NCI-H510A treated with DMSO at 0.1 percent for 48 hours (cell line): ENCODE results near the gene PCNA.

Source experiments
- DNase-seq: peaks from one replicate; lab custom pipeline; 2025; lab: John Stamatoyannopoulos, UW

PCNA gene

GRCh38 chr20:5065166-5065878 is 54.4 kb downstream of the PCNA start:
- DNase-seq, result no peak
